A204.1 (cell line): Measurements from ENCODE around the gene VAV3.

Source experiments
- FAIRE-seq: peaks from 2 replicates; lab custom pipeline; 2012; peaks lifted over from hg19 to GRCh38; lab: Jason Lieb, UNC

The VAV3 gene

DNA sequence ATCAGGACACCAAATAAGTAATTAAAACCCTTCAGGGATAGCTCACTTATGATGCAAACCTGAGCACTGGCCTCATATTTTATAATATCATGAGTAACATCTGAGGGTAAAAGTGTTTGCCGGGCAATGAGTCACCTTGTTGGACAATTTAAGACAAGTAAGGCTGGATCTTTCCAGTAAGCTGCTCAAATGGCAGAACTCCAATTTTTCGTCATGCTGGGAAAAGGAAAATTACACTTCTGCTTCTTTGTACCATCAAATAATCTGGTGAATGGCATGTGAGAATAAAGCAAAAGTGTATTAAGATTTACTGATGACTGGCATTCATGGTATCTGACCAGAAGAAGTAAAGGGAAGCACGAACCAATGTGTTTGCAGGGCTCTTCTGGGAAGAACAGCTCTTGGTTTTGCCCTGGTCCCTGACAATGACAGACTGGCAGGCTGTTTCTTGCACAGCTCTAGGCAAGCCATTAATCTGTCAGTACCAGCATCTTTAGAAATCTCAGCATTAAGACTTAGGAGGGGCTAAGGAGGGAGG is 392.2 kb downstream of the VAV3 start:
- FAIRE-seq, result no peak

DNA sequence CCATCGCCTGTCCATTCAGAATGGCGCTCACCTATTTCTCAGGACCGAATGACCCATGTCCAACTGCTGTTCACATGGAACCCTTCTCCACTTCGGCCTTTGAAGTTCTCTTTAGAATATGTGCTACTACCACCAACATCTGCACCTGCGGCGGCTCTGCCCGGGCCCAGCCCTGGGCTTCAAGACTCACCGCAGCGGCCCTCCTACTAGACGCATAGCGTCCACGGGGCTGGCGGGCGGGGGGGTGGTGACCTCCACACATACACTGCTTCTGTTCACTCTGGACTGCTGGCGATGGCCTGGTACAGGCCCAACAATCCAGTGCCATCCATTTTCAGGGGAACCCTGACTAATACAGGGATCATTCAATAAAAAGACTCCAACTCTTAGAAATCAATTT is 394.2 kb downstream of the VAV3 start:
- no peak for FAIRE-seq

GRCh38 chr1:107563441-107563840 is 401.5 kb downstream of the VAV3 start:
- FAIRE-seq, result no peak

GRCh38 chr1:107559881-107560280 is 405.1 kb downstream of the VAV3 start:
- no peak for FAIRE-seq

DNA sequence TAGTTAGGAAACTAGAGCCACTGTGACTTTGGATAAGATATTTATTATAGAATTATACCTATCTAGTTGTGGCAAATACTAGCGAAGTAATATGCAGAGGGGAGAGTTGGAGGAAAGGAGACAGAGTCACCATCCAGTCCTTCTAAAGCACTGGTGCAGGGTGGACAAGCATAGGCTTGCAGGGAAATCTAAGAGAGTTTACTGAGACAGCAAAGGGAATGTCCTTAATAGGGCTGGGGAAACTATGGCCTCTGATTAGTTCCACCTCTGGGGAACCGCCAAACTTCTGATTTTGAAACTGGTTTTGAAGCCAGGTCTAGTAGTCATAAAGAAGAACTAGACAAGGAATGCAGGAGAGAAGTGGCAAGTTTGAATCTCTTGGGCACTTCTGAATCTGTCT is 407.9 kb downstream of the VAV3 start:
- no peak for FAIRE-seq

GRCh38 chr1:107555578-107555977 is 409.4 kb downstream of the VAV3 start:
- no peak for FAIRE-seq

DNA sequence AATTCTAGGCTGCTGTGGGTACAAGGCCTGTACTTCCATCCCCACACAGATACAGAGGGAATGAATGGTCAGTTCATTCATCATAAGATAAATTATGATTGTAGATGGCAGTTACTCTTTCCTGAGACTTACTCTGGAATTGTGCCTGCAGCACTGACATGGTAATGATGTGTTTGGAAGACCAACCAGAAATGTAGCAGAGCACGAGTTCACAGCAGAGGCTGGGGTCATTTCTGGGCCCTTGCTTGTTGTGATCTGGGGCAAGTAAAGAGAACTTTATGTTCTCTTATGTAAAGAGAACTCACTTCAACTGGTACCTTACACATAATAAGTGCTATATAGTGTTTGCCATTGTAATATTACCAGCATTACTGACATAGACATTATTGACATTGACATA is 412.2 kb downstream of the VAV3 start:
- no peak for FAIRE-seq

GRCh38 chr1:107551456-107551855 is 413.5 kb downstream of the VAV3 start:
- no peak for FAIRE-seq

DNA sequence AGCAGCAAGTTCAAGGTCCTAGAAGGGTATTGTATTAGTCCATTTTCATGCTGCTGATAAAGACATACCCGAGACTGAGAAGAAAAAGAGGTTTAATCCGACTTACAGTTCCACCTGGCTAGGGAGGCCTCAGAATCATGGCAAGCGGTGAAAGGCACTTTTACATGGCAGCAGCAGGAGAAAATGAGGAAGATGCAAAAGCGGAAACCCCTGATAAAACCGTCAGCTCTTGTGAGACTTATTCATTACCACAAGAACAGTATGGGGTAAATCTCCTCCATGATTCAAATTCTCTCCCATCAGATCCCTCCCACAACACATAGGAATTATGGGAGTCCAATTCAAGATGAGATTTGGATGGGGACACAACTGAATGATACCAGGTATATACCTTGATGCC is 414.6 kb downstream of the VAV3 start:
- FAIRE-seq, result no peak

GRCh38 chr1:107549152-107549810 is 415.7 kb downstream of the VAV3 start:
- FAIRE-seq, result no peak

- FAIRE-seq, result no peak
Observed at GRCh38 chr1:107548276-107548675, 416.7 kb downstream of the VAV3 start.

DNA sequence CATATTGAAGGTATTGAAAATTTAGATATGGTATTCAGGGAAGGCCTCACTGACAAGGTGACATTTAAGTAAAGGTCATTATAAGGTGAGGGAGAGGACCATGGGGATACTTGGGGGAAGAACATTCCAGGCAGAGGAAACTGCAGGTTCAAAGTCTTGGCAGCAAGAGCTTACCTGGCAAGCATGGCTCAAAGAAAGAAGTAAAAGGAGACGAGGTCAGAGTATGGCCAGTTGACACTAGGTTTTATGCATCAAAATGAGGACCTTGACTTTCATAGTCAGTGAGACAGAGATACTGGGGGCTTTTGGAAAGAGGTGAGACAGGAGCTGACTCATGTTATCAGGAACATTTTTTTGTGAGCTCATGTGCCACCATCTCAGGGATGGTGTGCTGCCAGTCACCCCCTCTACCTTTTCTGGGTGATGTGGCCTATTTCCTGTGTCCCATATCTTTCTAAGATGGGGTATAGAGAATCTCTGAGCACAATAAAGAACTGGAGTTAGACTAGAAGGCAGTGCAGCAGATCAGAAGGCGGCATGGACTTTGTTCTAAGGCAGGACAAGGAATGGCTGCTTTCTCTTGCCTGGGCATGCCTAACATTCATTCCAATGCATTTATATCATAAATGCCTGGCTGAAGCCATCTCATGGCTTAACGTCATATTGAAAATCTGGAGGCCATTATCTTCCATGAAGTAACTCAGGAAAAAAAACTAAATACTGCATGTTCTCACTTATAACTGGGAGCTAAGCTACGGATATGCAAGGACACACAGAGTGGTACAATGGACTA is 417.4 kb downstream of the VAV3 start:
- no peak for FAIRE-seq

GRCh38 chr1:107546576-107546975 is 418.4 kb downstream of the VAV3 start:
- FAIRE-seq, result no peak

- no peak for FAIRE-seq
Observed at GRCh38 chr1:107545879-107546278, 419.1 kb downstream of the VAV3 start.

DNA sequence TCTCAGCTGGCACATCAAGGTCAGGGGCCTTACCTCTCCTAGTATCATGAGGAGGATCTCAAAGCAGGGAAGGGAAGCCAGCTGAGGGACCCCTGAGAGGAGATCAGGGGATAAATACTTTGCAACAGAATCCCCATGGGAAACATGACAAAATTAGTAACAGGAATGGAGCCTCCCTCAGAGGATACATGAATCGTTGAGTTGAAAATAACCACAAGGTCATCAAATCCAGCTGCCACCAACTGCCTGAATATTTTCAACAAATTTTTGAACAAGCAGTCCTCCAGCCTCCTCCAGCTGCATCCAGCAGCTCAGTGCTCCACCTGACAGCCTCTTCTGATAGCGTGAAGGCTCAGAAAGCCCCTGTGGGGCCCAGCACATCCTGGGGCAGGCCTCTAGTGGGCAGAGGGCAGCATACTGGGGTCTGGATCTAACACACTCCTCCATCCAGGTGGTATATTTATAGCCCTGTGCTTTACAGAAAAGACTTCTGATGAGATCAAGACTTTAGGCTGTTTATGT is 419.9 kb downstream of the VAV3 start:
- no peak for FAIRE-seq

DNA sequence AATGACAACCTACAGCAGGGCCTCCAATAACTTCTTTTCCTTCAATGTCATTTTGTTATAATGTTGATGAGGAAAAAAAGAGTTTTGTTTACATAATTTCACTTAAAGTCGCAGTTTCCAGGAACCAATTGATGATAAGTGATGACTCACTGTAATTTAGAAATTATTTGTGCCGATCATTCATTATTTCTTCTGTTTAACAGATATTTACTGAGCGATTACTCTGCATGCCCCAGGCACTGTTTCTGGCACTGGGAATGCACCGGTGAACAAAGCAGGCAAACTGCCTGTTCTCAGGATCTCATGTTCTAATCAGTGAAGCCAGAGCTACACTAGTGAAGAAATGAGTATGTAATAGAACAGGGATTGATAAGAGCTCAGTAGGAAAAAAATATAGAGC is 420.7 kb downstream of the VAV3 start:
- no peak for FAIRE-seq

- FAIRE-seq, result no peak
Observed at GRCh38 chr1:107541412-107541811, 423.6 kb downstream of the VAV3 start.

GRCh38 chr1:107538502-107538901 is 426.5 kb downstream of the VAV3 start:
- FAIRE-seq, result no peak

DNA sequence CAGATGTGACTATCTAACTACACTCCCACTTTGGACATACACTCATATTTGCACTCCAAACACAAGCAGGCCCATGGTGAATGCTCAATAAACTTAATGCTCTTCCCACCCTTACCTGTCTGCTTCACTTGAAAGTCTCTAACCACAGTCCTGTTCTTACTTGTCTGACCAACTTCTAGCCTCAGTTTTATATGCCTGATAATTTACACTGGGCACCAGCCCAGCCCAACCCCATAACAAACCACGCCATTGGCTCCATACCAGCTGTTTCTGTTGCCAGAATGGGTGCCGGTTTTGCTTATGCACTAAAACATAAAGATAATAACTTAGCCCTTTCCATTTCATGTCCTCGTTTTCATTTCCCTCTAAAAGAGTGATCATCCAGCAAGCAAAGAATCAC is 428.7 kb downstream of the VAV3 start:
- no peak for FAIRE-seq

DNA sequence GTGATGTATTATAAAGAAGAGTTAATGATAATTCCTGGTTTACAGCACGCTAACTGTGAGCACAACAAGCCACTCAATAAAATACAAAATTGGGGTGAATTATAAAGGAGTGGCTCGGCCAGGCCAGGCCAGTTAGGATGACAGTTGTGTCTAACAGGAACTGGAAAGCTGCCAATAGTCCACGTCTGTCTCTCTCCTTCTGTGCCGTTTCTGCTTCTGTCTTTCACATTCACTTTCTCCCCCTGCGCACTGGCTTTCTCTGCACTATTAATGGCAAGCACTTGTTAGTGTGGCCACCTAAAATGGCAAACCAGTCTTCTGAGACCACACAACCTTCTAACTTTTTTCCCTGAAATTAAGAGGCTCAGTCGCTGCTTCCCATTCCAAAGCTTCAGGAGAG is 429.9 kb downstream of the VAV3 start:
- no peak for FAIRE-seq

- FAIRE-seq, result no peak
Observed at GRCh38 chr1:107534632-107535031, 430.3 kb downstream of the VAV3 start.

- no peak for FAIRE-seq
Observed at GRCh38 chr1:107533436-107533835, 431.5 kb downstream of the VAV3 start.

GRCh38 chr1:107532318-107532717 is 432.7 kb downstream of the VAV3 start:
- FAIRE-seq, result no peak
